Nucleus accumbens (tissue), 56 donors: ENCODE data around the gene HRH3.
A peak's percentile ranks its signal among the peaks of the same experiment; 100 is the strongest.

Source experiments
- DNase-seq, 56 donors: peaks; one replicate each; lab custom pipeline; 2025; lab: John Stamatoyannopoulos, UW

HRH3 gene

DNA sequence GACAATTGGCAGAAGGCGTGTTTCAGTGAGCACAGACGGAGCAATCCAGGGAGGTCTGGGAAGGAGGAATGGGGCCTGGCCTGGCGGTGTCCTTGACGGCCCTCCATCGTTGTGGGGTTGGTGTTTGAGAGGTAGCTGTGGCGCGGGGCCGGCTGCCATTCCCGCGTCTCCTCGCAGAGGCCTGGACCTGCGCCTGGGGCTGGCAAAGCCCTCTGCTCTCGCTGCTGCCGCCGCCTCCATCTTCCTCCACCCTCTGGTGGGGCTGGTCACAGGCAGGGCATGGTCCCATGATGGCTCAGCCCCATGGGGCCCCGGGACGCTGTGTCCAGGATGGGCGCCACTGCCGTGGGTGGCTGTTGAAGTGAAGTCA, 25.8 kb upstream of the HRH3 start:
- no peak for DNase-seq

DNA sequence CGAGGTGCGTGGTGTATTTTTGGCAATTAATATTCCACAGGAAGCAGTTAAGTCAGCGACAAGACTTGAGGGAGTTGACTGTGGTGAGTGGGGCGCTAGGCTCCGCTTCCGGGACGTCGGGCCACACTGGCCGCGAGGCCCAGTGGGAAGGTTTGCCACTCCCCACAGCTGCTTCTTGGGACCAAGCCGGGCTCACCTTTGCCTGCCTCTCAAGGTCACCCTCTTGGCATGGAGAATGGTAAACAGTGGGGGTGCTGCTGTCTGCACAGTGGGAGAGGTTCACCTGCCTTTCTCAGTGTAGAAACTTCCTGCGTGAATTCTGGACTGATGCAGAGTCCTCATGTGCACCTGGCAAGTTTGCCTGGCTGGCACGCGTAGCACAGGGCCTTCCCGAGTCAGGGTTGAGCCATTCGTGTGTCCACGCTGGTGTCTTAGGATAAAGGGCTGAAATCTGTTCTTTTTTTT, 24.6 kb upstream of the HRH3 start:
- no peak for DNase-seq

DNA sequence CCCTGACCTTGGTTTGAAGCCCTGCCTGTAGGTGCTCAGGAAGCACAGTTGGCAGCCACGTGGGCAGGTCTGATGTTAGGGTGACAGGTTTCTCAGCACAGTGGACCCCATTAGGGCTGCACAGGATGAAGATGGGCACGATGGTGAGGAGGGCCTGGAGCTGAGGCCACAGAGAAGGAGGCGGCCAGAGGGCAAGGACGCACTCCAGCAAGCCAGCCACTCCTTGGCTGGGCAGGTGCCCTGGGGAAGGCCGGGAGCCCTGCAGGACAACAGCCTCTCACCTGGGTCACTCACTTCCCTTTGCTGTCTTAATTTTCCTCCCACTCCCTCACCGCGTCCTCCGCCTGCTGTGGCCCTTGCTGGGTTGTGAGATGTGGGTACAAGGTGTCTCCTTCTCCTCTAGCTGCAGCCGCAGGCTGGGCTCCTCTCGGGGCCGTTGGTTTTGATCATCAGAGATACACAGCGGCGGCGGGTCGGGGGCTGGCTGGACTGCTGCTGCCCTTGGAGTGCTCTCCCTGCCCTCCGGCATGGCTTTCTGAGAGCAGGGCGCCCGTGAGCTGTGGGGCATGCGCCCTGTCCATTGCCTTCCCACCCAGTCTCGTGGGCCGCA, 23.9 kb upstream of the HRH3 start:
- no peak for DNase-seq

DNA sequence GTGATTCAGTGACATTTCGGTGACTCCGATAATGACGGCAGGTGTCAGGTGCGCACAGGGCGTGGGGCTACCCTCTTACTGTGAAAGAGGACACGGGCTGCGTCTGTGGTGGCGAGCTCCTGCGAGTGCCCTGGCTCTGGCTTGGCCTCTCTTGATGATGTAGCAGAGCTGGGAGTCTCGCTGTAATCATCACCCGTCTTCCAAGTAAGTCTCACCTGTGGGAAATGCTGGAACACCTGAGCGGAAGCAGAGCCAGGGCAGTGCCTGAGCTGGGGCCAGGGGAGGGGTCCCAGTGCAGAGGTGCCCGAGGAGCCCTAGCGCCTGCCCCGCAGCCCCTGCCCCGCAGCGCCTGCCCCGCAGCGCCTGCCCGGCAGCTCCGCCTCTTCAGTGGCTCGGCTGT, 23.0 kb upstream of the HRH3 start:
- no peak for DNase-seq

DNA sequence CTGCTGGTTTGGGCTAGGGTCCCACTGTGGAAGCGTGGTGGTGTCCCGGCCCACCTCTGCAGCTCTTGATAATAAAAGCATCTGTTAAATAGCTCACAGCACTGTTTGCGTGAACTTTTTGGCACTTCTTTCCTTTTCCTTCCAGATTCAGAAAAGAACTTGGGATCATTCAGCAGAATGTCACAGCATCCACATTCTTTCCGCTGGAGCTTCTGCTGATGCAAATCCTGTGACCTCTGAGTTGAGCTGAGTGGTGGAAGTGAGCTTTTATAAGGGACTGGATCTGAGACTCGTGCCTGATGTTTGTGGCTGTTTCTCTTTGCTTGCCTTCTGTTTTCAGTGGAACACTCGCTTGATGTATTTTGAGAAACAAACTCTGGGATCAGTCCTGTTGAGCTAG, 22.1 kb upstream of the HRH3 start:
- DNase-seq = no peak

DNA sequence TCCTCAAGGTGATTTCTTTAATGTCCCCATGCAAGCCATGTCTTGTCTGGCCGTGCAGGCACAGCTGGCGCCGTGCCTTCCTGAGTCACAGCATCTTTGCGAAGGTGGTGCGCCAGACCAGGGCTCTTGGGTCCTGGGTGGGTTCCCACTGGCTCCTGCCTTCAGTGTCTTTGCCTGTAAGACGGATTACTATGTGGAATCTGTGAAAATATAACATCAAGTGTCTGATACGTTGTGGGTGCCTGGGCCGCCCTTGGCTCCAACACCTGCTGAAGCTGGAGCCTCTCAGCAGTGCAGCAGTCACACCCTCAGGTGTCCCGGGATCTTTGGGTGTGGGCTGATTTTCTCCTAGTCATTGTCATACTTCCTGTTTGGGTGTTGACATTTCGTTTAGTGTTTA, 21.4 kb upstream of the HRH3 start:
- DNase-seq = no peak

DNA sequence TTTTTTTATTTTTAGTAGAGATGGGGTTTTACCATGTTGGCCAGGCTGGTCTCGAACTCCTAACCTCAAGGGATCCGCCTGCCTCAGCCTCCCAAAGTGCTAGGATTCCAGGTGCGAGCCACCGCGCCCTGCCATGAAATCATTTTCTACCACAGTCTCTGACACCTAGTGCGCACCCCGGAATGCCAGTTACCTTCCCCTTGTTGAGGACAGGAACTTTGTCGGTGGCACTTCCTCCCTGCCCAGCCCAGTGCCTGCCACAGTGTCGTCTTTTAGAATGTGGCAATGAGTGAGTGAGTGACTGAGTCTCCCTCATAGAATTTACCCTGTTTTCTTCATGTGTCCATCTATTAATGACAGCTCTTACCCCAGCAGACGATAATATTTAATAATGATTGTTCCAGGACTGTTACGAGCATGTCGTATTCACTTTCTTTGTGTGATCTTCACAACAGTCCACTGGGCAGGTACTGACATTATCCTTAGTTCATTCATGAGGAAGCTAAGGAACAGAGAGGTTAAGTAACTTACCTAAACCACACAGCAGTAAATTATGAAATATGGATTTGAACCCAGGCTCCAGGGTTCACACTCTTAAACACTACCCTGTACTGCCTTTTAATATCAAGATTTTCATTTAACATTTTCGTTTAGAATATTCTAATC, 20.1 kb upstream of the HRH3 start:
- no peak for DNase-seq

DNA sequence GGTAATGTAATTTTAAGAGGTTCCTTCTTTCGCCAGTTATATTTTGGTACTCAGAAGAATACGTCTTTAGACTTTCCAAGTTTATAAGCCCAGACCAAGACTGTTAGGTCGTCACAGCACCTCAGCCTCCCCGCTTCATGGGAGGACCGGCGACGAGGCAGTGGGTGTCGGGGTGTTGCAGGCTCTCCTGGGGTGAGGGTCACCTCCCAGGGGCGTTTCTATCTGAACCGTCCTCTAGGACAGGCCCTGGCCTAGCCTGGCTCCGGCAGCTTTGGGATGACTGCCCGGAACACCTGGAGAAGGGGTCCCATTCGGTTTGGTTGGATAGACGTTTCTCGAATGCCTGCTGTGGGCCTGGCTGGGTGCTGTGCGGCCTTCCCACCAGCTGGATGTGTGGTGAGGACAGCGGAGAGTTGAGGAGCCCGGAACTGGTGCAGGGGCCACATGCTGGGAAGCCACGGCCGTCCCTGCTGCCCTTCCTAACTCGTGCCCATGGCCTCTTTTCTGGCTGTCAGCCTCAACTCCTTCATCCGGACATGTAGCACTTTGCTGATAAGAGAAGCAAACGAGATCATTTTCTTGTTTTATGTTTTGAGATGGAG, 19.3 kb upstream of the HRH3 start:
- no peak for DNase-seq

DNA sequence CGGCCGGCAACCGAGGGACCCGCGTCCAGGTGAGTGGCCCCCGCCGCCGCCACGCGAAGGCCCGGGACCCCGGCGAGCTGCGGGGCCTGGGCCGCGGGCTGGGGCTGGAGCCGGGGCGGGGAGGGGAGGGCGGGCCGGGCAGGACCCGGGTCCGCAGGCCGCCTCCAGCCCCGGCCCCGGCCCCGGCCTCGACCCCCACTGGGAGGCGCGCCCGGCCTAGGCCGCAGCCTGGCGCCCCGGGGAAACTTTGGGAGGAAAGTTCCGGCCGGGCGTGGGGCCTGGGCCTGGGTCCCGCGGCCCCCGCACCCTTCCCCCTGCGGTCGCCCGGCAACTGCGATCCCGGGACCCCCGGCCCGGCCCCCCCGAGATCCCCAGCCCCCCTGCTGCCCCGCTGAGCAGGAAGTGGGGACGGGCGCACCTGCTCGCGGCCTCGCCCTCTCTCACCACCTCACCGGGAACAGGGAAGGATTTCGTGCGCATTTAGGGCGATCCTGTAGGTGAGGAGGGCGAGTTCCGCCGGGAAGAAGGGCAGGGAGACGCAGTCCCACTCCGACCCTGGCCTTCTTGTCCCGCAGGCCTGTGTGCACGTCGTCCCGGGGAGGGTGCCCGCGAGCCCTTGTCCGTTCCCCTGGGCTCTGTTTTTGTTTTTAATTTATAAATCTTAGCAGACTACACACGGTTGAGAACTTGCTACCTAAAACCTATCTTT, 18.6 kb upstream of the HRH3 start:
- DNase-seq = peak in 1 of 56 donors; percentile 13

DNA sequence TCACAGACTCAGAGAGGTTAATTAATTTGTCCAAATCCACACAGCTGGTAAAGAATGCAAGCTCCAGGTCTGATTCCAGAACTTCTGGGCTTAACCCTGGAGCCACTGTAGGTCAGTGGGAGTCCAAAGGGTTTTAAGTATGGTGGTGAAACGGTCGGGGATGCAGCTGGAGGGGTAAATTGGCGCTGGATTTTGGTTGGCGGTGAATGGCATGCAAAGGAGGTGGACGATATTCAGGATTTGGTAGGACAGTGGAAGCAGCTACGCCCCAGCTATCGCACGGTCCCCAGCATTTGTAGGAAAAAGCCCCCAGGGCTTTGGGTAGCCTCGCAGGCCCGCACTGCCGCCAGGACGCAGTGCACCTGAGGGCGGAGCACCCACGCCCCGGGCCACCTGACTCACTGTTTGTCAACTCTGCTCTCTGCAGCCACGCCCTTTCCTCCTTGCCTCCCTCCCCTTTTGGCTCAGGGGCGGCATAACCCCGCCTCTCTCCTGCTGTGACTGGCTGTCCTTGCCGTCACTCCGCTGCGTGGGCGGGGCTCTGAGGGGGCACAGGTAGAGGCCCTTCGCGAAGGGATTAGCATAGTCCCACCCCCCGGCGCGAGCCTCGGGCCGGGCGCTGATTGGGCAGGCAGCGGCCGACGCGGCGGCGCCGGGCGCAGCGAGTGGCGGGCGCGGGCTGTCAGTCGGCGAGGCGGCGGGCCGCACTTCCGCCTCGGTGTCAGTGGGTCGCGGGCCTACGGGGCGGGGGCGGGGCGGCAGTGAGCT, 17.9 kb upstream of the HRH3 start, which contains the start of gene OSBPL2:
TSS of gene OSBPL2 (plus strand) at position 721 of the 768 bp plus-strand sequence. CDS start 17,664 bp downstream, outside the sequence.
- DNase-seq = peak; percentile 87 to 100 (median 98)

DNA sequence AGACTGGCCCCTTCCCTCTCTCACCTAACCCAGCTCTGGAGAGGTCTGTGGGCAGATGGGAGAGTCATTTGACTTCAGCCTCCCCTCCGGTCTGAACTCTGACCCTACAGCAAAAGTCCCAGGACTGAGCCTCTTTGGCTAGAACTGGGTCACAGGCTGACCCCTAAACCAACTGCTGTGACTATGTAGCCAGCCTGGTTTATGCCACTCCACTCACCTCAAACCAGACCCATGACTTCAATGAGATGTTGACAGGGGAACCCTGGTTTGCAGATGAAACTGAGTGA, 17.4 kb upstream of the HRH3 start:
- DNase-seq = no peak

DNA sequence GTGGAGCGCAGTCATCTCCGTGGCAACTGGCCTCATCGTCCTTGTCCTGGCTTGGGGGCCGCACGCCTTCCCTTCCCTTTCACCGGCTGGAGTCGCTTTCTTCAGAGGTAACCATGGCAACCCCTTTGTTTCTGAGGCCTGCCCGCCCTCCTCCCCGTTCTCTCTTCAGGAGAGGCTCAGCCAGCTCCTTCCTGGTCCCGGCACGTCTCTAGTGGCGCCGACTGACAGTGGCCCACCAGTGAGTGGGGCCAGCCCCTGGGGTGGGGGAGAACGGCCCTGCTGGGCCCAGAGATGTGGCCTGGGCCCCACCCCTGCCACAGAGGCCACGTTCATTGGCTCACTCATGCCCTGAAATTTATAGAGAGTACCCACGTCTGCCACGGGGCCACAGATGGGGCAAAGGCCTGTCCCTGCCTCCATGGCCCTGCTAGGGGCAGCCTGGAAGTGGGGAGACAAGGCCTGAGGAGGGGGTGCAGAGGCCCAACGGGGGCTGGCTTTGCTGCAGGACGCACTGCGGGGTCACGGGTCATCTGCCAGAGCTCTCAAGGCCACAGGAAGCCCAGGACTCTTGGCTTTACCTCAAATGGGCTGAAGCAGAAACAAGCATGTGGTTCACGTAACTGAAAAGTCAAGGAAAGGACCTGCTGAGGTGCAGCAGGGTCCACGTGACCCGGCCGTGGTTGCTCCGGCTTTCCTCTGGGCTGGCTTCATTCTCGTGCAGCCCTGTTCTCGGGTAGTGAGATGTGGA, 16.9 kb upstream of the HRH3 start:
- DNase-seq = peak in 28 of 56 donors; percentile 6 to 73 (median 29)

DNA sequence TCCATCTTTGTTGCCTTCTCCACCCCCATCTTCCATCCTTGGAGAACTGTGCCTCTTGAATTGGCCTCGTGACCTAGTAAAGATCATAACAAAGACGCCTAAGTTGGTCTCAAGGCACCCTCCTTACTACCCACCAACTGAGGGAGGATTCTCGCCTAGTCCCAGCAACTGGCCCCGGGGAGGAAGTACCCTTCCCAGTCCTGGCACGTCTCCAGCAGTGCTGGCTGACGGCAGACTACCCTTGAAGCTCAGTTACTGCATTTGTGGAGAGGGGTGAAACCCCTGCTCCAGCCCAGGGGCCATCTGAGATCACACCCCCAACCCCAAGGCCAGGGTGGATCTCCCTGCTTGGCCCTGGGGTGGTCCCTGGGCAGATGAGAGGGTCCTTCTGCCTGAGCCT, 16.1 kb upstream of the HRH3 start:
- DNase-seq = no peak

DNA sequence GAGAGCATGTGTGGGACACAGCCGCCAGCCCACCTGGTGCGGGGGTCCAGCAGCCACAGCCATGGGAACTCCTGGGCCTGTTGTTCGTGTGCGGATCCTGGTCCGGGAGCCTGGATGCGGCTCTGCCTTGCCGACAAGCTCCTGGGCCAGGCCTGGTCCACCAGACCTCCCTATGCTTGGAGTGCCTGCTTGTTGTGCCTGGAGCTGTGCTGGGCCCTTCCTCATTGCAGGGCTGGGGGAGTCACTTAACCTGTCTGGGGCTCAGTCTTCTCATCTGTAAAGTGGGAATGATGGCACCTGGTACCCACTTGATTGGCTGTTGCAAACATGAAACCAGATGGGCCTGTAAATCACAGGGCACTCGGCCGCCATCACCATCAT, 15.7 kb upstream of the HRH3 start:
- DNase-seq = no peak

DNA sequence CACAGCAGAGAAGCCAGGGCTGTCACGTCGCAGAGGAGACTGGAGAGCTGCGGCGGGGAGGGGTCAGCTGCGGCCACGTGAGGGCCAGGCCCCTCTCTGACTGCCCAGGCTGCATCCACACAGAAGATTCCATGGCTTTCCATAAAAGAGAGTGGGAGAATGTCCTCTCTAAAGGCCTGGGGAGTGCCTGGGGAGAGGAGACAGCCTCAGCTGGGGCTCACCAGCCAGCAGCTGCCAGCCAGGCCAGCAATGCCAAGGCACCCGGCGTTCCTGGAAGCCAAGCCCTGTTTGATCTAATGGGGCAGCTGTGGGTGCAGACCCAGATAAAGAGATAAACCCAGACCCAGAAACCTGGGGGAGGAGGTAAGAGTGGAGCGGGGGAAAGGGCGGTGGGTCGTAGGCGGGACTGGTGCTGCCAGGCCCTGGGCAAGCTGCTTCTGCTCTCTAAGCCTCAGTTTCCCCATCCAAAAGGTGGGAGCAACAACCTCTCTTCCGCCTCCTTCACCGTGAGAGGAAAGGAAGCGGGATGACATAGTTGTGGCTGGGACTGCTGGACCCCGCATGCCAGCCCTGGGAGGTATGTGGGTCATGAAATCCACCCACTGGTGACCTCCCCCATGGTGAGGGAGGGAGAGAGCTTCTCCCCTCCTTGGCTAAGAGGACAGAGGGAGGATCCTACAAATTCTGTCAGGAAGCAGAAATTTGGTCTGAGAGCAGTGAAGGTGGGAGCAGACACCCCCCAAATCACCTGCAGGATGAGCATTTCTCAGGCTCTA, 15.1 kb upstream of the HRH3 start:
- peak in 1 of 56 donors; percentile 24 for DNase-seq

DNA sequence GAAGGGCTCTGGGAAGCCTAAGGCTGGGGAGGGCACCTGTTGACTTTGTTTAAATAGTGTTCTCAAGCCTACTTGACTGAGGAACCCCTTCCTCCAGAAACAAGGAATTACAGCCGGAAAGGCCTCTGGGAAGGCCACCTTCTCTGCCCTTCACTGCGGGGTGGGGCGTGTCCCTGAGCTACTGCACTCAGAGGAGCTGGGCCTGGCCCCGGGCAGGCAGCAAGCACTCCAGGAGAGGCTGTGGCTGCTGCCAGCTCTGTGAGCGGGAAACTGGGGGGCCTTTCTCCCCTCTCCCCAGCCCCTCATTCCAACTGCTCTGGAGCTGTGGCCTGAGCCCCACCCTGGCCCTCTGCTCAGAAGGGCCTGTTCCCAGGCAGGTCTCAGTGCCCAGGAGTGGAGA, 14.3 kb upstream of the HRH3 start:
- no peak for DNase-seq

DNA sequence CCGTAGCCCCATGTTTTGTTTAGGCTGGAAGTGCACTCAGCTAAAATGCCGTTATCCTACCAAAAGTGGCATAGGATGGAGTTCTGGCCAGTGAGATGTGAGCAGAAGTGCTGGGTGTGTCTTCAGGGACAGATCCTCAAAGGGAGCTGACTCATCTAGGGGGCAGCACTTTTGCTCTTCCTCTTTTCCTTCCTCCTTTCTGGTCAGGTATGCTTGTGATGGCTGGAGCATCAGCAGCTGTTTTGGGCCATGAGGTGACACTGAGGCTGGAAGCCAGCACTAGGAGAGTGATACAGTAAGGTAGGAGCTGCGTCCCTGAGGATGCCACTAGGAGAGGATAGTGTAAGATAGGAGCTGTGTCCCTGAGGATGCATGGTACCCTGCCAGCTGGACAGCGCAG, 13.6 kb upstream of the HRH3 start:
- no peak for DNase-seq

DNA sequence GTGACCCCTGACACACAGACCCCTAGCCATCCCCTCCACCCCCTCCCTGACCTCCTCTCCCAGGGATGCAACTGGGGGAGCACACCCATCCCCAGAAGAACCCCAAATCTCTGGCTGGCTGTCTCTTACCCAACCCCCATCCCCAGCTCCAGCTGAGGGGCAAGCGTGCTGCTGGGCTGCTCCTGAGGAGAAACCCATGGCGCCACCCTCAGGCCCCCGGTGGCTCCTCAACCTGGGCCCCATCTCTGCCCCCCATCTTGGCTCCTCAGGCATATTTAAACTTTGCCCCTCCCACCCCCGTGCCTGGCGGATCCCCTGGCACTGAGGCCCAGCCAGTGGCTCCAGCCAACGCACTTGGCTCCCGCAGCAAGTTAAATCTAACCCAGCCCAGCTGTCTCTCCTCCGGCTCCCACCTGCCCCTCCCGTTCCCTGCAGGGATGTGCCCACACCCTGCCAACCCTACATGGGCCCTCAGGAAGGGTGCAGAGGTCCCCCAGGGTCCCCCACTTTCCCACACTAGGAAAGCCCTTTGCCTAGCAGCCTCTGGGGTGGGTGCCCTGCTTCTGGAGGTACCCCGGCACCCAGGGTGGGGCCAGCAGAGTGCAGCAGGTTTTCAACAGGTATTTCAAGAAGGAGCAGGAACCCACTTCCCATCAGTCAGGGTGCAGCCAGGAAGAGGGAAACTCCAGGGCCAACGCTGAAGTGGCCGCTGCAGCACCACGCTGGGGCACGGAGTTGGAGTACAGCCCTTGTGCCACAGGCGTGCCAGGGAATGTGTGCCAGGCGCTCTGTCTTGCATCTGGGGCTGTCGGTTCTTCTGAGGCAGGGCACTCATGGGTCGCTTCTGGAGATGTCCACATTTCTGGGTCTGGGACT, 12.9 kb upstream of the HRH3 start:
- DNase-seq = no peak
